Central memory CD8-positive, alpha-beta T cell (primary cell): ENCODE measurements around the gene DOCK8.

ENCODE experiments used
- ATAC-seq: fragments of 150-1000 bp; cut with Tn5 transposase; replicated peaks from 2 replicates; pipeline ENCODE4 v1.10.0; 2022; ENCODE audit warnings: mild to moderate bottlenecking, moderate FRiP score, moderate number of reproducible peaks; ENCODE audit not compliant: poor library complexity, severe bottlenecking; ENCODE audit errors: extremely low read depth
- DNase-seq, 2 donors: peaks; one replicate each; pipeline ENCODE4 v3.0.0; 2021; ENCODE audit warnings: low spot score in 2 of 2
- H3K27ac Mint-ChIP-seq: one replicate; pipeline ENCODE4 v1.8.0; 2022; ENCODE audit warnings: low read depth, mild to moderate bottlenecking, moderate library complexity, mixed read lengths
- H3K27me3 Mint-ChIP-seq: one replicate; pipeline ENCODE4 v1.8.0; 2022; ENCODE audit warnings: mixed read lengths
- H3K36me3 Mint-ChIP-seq: one replicate; pipeline ENCODE4 v1.8.0; 2022; ENCODE audit warnings: mild to moderate bottlenecking, moderate library complexity, mixed read lengths; ENCODE audit not compliant: insufficient read depth
- H3K4me1 Mint-ChIP-seq: one replicate; pipeline ENCODE4 v1.8.0; 2022; ENCODE audit warnings: mixed read lengths
- H3K4me3 Mint-ChIP-seq: one replicate; pipeline ENCODE4 v1.8.0; 2022; ENCODE audit warnings: mild to moderate bottlenecking, moderate library complexity, mixed read lengths
- H3K9me3 Mint-ChIP-seq: one replicate; pipeline ENCODE4 v1.8.0; 2022; ENCODE audit warnings: mixed read lengths

Gene DOCK8

DNA sequence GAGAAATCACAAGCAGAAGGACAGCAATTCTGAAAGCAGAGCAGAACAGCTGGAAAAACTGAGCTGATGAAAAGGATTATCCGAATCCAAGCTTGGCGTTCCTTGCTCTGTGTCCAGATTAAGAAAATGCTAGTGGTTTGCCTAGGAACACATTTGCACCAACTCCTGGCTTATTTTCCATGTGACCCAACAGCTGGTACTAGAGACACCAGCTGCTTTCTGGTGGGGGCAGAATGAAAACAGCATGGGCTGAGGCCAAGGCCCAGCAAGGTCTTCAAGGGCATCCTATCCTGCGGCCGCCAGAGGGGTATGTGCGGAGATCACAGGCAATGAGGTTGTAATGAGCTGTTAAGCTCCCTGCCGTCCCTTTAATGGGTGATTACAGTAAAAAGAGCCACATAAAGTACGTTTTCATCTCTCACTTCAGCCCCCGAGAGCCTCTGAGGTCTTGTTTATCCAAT, 131.5 kb downstream of the DOCK8 start:
- Mint-ChIP-seq H3K27me3 (no peaks in the 10 kb centered on the region), H3K27ac (peak overlapping the region; percentile 55), H3K4me1 (peaks cover 26% of the 10 kb centered on the region), H3K4me3 (no peak overlapping the region), H3K9me3 (no peaks in the 10 kb centered on the region), H3K36me3 (peaks cover 76% of the 10 kb centered on the region)
- ATAC-seq (no peak), DNase-seq (no peak)

DNA sequence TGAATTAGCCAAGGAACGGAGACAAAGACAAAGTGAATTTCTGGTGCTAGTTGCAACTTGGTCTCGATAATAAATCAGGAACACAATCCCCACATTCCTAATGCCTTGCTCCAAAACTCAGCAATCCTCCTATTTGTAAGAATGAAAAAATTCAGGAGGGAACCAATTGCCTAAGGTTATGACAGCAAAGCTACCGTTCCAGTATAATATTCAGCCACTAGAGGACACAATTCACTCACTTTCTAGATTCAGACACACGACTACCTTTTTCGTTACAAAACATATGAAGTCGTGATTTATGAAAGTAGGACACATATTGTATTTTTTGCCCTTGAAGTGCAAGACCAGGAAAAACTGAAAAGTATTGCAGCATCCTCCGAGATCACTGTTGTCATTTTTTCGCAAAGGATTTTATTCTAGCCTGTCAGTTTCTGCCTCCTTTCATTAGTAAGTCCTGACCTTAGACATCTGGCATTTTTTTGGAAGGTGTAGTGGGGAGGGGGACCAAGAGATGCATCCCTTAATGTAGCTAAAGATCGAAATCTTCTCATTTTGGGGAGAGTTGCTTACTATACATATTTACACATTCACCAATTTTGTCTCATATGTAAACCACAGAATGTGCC, 133.1 kb downstream of the DOCK8 start:
- H3K27me3 Mint-ChIP-seq = no peaks in the 10 kb centered on the region
- peaks cover 36% of the 10 kb centered on the region for H3K4me1 Mint-ChIP-seq
- H3K27ac Mint-ChIP-seq = no peak overlapping the region
- DNase-seq (no peak), ATAC-seq (no peak)
- H3K36me3 Mint-ChIP-seq = peaks cover 72% of the 10 kb centered on the region
- H3K4me3 Mint-ChIP-seq = no peak overlapping the region
- H3K9me3 Mint-ChIP-seq = no peaks in the 10 kb centered on the region

DNA sequence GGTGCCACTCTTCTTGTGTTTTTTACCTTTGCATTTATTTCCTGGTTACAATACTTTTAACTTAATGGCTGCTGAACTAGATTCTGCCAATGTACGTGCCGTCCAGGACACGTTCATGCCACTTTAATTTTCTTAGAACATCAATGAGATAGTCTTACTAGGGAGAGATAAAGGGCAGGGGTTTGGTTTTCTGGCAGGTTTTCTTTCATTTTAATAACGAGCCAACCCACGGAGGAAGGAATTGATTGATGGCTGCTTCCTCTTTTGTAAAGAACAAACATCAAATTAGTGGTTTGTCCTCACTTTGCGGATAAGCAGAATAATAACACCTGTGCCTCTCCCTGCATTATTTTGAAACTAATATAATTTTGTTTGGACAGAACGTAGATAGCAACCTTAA, 135.7 kb downstream of the DOCK8 start:
- Mint-ChIP-seq H3K27ac (peak overlapping the region; percentile 7), H3K27me3 (no peaks in the 10 kb centered on the region), H3K36me3 (peaks cover 57% of the 10 kb centered on the region), H3K9me3 (no peaks in the 10 kb centered on the region), H3K4me1 (peaks cover 46% of the 10 kb centered on the region), H3K4me3 (no peak overlapping the region)
- ATAC-seq (no peak), DNase-seq (no peak)

DNA sequence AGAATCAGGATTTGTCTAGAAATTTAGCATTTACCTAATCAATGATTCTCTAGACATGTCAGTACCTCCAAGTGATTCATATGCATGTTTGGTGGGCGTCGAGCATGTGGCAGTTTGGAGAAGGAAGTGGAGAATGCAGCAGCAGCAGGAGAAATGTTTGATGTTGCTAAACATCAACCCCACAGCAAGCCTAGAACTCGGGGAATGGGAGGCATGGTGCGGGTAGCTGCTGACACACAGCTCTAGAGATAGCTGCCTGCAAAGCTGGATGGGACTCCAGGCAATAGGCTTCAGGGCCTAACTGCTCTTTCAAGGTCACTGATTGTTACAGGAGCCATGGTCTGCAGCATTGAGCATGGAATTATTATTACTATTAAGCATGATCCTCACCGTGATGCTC, 137.3 kb downstream of the DOCK8 start:
- H3K36me3 Mint-ChIP-seq = peaks cover 53% of the 10 kb centered on the region
- ATAC-seq = no peak
- peaks cover 53% of the 10 kb centered on the region for H3K4me1 Mint-ChIP-seq
- no peak overlapping the region for H3K4me3 Mint-ChIP-seq
- no peaks in the 10 kb centered on the region for H3K9me3 Mint-ChIP-seq
- no peak for DNase-seq
- H3K27me3 Mint-ChIP-seq = no peaks in the 10 kb centered on the region
- H3K27ac Mint-ChIP-seq = no peak overlapping the region

DNA sequence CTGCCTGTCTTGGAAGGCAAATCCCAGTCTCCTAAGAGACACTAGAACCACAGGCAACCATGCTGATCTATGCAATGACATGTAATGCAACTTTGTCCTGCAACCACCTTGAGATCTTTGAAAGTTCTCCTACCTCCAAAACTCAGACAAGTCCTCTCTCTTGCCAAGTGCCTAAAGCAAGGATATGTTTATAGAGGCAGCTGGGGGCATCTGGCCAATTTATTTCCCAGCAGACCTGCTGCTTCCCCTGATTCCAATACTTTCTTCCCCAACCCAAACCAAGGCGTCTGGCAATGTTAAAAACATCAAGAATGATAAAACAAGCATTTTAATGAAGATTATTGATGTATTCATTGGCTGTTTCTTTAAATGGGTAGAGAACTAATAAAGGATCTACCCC, 138.4 kb downstream of the DOCK8 start:
- ATAC-seq = no peak
- Mint-ChIP-seq H3K4me3 (no peak overlapping the region), H3K27me3 (no peaks in the 10 kb centered on the region), H3K36me3 (peaks cover 49% of the 10 kb centered on the region), H3K9me3 (no peaks in the 10 kb centered on the region), H3K27ac (peak overlapping the region; percentile 53), H3K4me1 (peaks cover 50% of the 10 kb centered on the region)
- DNase-seq = no peak

DNA sequence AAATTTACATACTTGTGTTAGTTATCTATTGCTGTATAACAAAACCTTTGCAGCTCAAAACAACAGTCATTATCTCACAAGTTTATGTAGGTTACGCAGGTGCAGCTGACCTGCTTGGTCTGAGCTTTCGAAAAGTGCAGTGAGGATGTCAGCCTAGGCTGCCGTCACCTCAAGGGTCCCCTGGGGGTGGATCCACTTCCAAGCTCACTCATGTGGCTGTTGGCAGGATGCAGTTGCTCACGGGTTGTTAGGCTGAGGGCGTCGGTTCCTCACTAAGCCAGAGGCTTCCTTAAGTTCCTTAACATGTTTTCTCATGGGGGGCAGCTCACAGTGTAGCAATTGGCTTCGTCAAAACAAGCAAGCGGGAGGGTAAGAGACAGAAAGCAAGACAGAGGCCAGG, 139.8 kb downstream of the DOCK8 start:
- Mint-ChIP-seq H3K36me3 (peaks cover 49% of the 10 kb centered on the region), H3K27me3 (no peaks in the 10 kb centered on the region), H3K4me1 (peaks cover 48% of the 10 kb centered on the region), H3K27ac (no peak overlapping the region), H3K9me3 (no peaks in the 10 kb centered on the region), H3K4me3 (no peak overlapping the region)
- no peak for ATAC-seq
- no peak for DNase-seq

DNA sequence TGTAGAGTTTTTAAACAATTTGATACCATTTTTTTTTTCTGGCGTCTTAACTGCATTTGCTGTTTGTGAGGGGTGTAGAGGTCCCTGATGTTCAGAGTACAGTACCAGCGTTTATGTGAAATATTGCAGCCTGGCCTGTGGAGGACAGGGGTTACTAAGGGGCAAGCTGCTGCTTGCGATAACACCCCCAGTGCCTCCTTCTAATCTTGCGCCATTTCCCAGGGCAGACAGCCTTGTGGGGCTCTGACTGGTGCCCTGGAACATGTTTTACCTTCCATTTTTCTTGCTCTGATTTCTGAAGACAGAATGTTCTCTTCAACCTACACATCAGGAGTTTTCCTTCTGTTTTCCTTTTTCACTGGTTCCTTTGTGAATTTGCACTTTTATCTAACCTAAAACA, 142.9 kb downstream of the DOCK8 start:
- Mint-ChIP-seq H3K4me1 (peaks cover 32% of the 10 kb centered on the region), H3K36me3 (peaks cover 50% of the 10 kb centered on the region), H3K4me3 (no peak overlapping the region), H3K27me3 (no peaks in the 10 kb centered on the region), H3K27ac (peak overlapping the region; percentile 33), H3K9me3 (no peaks in the 10 kb centered on the region)
- ATAC-seq (no peak), DNase-seq (no peak)

DNA sequence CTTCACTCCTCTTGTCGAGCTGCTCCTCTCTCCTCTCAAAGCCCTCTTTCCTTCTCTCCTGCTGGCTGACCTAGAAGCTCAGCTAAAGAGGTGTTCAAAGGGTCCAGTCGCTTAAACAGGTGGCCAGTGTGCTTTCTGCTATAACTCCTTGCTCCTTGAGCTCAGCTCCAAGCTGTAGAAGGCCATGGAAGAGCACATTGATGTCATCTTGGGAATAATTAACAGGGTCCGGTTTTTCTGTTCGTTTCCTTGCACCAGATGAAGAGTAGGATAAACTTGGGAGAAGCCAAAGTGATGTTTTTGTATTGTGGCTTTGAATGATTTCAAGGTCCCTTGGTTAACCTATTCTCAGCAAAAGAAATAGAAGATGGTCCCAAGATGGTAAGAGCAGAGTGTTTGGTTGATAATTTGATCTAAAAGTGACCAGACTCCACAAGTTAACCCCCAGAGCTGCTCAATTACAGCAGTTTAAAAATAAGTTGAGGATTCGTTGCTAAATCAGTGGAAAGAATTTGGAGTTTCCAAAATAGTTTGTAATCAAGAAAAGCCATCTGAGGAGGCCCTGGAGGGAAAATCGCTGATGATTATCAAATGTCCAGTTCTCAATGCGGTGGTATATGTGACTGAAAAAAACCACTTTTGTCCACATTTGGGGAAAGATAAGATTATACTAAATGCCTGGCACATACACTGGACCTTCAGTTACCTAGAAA, 148.1 kb downstream of the DOCK8 start:
- peaks cover 6% of the 10 kb centered on the region for H3K4me1 Mint-ChIP-seq
- H3K9me3 Mint-ChIP-seq = no peaks in the 10 kb centered on the region
- no peak overlapping the region for H3K4me3 Mint-ChIP-seq
- H3K27me3 Mint-ChIP-seq = no peaks in the 10 kb centered on the region
- peak overlapping the region; percentile 80 for H3K27ac Mint-ChIP-seq
- no peak for ATAC-seq
- H3K36me3 Mint-ChIP-seq = peaks cover 58% of the 10 kb centered on the region
- DNase-seq = no peak

DNA sequence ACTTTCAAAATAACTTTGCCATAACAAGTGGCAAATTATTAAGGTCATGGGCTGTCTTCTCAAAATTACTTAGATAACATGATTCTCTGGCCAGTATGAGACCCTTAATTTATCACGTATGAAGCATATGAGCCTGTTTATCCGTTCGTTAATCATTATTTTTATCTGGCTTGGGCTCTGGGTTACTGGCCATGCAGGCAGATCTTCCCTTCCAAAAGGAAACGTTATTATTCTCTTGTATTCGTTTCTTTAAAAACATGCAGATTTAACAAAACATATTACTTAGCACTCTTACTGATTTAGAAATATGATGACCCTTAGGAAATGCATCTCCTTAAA, 148.6 kb downstream of the DOCK8 start:
- H3K4me1 Mint-ChIP-seq = peaks cover 6% of the 10 kb centered on the region
- H3K36me3 Mint-ChIP-seq = peaks cover 57% of the 10 kb centered on the region

DNA sequence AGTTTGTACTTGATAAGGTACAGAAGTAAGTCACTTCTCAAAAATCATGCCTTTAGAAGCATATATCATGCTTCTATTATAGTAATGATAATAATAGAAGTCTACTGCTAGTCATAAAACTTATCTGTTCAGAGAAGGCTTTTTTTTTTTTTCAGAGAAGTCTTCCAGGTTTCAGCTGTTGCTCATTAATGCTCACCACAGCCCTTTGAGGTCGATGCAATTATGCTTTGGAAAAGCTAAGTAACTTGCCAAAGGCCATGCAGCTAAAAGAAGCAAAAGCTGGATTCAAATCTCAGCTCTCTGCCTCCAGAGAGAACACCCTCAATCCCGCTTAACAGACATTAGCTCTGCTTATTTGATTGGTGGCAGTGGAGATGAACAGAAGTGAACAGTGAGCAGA, 150.8 kb downstream of the DOCK8 start:
- DNase-seq (no peak), ATAC-seq (no peak)
- no peaks in the 10 kb centered on the region for H3K27me3 Mint-ChIP-seq
- peaks cover 6% of the 10 kb centered on the region for H3K4me1 Mint-ChIP-seq
- peaks cover 73% of the 10 kb centered on the region for H3K36me3 Mint-ChIP-seq
- no peak overlapping the region for H3K4me3 Mint-ChIP-seq
- no peaks in the 10 kb centered on the region for H3K9me3 Mint-ChIP-seq
- no peak overlapping the region for H3K27ac Mint-ChIP-seq

More for the DNA sequence above, 148.6 kb downstream of the DOCK8 start:
- H3K4me3 Mint-ChIP-seq = no peak overlapping the region
- no peaks in the 10 kb centered on the region for H3K27me3 Mint-ChIP-seq
- ATAC-seq = no peak
- H3K9me3 Mint-ChIP-seq = no peaks in the 10 kb centered on the region
- no peak overlapping the region for H3K27ac Mint-ChIP-seq
- no peak for DNase-seq

DNA sequence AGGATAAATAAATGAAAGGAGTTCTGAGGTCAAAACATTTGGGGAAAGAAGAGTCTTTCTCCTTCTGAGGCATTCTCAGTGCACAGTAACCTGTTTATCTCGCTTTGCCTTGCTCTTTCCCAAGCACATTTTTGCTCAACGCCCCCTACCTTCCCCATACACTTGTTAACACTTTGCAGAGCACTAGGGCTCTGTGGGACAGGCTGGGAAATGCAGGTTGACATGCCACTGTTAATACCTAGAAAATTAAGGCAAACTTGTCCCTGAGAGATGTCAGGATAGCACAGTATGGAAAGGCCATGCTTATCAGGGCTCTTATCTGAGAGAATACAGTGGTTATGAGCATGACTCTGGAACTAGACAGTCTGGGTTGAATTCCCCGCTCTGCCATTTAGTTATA, 152.0 kb downstream of the DOCK8 start:
- no peak overlapping the region for H3K27ac Mint-ChIP-seq
- no peak overlapping the region for H3K4me3 Mint-ChIP-seq
- ATAC-seq (no peak), DNase-seq (no peak)
- H3K9me3 Mint-ChIP-seq = no peaks in the 10 kb centered on the region
- H3K27me3 Mint-ChIP-seq = no peaks in the 10 kb centered on the region
- H3K36me3 Mint-ChIP-seq = peaks cover 72% of the 10 kb centered on the region
- H3K4me1 Mint-ChIP-seq = no peaks in the 10 kb centered on the region

DNA sequence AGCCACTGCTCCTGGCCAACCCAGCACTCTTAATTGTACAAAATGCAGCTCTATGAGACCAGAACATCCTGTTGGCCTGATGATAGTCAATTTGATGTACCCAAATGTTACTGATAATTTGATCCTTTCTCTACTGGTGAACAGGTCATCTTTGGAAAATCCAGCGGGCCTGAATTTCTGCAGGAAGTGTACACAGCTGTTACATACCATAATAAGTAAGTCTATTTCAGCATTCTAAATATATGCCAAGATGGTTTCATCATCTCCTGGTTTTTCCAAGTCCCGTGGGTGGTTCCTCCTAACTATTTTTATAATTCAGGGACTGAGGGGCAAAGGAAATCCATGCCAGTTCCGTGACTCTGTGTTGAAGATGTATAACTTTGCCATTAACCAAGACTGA, 155.4 kb downstream of the DOCK8 start:
- H3K27me3 Mint-ChIP-seq = no peaks in the 10 kb centered on the region
- H3K27ac Mint-ChIP-seq = peak overlapping the region; percentile 25
- no peaks in the 10 kb centered on the region for H3K9me3 Mint-ChIP-seq
- peaks cover 85% of the 10 kb centered on the region for H3K36me3 Mint-ChIP-seq
- ATAC-seq (no peak), DNase-seq (no peak)
- H3K4me1 Mint-ChIP-seq = no peaks in the 10 kb centered on the region
- H3K4me3 Mint-ChIP-seq = no peak overlapping the region

DNA sequence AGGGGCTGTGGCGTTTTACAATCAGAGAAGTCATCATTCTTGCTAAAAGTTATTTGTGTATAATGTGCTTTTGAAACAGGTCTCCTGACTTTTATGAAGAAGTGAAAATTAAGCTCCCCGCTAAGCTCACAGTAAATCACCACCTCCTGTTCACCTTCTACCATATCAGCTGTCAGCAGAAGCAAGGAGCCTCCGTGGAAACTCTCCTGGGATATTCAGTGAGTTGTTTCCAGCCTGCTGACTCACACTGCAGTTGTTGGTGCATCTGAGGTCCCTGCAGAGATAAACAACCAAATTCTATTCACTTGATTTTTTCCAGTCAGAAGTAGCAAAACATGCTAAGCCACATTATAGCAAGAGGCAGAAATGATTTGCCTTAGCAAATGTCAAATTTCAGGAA, 156.7 kb downstream of the DOCK8 start:
- ATAC-seq (no peak), DNase-seq (no peak)
- Mint-ChIP-seq H3K36me3 (peaks cover 88% of the 10 kb centered on the region), H3K27ac (no peak overlapping the region), H3K4me3 (no peak overlapping the region), H3K9me3 (no peaks in the 10 kb centered on the region), H3K4me1 (no peaks in the 10 kb centered on the region), H3K27me3 (no peaks in the 10 kb centered on the region)
